Activated CD4-positive, alpha-beta T cell treated with anti-CD3 and anti-CD28 coated beads, Interleukin-2, amount 50 U/mL, for 4 hours (primary cell): ENCODE measurements around the gene TNS4.

Experiments
- DNase-seq, 2 experiments: peaks; one replicate each; pipeline ENCODE4 v3.0.0-alpha.2; 2020

Gene TNS4

DNA sequence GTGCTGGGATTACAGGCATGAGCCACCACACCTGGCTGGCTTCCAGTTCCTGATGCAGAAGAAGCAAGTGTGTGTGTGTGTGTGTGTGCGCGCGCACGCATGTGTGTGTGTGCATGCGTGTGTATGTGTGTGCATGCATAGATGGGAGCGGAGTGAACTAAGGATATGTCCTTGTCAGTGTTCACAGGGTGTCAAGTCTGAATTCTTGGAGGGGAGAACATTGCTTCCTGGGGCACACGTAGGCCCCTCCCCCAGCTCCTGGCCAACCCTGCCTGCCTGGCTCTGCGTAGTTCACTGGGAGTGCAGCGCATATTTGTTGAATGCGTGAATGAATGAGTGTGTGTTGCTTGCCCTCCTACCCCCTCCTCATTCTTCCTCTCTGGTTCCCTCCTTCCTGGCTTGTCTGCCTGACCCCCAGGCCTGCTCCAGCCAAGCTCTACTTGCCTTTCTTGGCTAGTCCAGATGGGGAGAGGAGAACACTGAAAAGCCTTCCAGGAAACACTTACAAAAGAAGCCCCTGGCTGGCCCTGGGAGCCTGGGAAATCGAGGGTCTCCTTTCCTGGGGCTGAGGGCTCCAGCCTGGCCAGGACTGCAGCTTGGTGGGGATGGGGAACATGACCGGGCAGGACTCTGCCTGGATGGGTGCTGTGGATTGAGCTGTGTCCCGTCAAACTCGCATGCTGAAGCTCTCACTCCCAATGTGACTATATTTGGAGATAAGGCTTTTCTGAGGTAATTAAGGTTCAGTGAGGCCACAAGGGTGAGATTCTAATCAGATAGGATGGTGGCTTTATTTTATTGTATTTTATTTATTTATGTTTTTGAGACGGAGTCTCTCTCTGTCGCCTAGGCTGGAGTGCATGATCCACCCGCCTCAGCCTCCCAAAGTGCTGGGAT, 30.2 kb downstream of the TNS4 start:
- no peak for DNase-seq

DNA sequence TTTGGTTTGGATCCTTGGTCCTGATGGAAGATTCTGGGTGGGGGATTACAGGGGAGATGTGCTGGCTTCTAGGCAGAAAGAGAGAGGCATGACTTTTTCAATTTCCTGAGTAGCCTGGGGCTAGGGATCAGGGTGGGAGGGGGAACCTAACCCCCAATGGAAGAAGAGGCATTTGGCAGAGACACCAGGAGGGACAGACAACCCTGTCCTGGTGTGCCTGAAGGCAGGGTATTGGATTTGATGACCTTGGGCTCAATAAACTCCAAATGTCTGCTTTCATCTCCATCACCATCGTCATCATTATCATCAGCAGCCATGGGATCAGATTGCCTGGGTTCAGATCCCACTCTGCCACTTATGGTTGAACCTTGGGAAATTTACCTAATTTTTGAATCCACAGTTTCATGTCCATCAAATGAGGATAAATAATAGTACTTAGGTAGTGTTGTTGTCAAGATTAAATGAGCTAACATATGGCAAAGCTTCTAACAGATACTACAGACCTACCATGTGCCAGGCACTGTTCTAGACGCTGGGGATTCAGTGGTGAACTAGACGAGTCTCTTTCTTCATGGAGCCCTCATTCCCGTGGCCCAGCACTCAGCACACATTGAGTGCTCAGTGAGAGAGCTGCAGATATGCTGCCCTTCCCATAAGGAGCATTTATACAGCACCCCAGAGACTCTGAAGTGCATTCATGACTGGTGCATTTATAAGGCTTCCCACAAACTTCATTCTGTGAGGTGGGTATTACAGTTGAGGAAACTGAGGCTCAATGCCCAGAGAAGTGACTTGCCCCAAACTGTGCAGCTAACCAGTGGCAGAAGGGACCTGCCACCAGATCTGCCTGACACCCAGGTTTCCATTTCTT, 31.4 kb downstream of the TNS4 start:
- DNase-seq, result no peak

DNA sequence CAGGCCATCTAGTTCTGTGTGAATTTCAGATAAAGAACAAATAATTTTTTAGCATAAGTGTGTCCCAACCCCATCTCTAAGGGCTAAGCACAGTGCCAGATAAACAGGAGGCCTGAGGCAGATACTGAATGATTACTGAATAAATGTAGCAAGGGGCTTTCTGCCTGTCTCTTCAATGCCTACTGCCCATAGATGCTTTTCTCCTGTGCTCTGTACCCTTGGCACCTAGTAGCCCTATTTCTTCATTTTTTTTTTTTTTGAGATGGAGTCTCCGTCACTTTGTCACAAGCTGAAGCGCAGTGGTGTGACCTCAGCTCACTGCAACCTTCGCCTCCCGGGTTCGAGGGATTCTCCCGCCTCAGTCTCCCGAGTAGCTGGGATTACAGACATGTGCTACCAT, 32.9 kb downstream of the TNS4 start:
- DNase-seq, result no peak

GRCh38 chr17:40467281-40467867, 34.0 kb downstream of the TNS4 start:
- DNase-seq, result no peak

DNA sequence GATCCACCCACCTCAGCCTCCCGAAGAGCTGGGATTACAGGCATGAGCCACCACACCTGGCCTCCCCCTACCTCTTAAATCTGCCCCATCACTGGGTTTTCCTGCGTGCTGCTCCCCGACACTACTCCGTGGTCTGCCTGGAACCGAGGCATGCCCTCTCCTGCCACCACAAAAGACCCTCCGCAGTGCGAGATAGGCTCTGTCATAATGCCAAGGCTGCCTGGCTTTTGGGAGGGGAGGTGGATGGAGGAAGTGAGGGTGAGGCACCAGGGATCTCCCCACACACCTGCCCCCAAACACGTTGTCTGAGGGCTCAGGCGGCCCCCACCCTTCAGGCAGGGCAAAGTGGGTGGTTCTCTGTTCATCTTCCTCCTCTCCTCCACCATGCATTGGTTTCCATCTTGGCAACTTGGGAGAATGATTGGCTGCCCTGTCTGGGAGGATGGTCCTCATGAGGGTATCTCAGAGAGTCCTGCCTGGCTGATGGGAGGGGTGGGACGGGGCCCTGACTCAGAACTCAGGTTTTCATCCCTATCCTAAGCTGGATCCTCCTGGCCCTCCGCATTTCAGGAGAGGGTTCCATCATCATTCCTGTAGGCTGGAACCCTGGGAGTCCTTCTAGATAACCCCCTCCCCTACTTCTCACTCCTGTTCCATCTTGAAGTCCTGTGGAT, 35.0 kb downstream of the TNS4 start:
- no peak for DNase-seq

DNA sequence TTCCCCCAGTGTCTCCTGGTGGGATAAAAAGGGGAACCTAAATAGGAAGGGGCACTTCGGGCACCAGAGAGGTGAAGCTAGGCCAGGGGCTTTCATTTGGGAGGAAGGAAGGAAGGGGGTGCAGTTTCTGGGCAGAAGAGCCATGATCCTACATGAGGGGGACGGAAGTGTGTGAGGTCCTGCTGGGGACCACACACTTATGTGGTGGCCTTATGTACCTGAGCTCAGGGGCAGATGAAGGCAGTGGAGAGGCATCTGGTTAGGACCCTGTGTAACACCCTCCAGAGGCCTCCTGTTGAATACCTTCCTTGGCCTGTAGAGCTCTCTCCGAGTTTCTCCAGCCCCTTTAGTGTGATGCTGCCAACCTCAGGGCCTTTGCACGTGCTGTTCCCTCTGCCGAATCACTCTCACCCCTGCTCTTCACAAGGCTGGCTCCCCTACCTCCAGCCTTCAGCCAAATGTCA, 37.0 kb downstream of the TNS4 start:
- DNase-seq, result no peak

DNA sequence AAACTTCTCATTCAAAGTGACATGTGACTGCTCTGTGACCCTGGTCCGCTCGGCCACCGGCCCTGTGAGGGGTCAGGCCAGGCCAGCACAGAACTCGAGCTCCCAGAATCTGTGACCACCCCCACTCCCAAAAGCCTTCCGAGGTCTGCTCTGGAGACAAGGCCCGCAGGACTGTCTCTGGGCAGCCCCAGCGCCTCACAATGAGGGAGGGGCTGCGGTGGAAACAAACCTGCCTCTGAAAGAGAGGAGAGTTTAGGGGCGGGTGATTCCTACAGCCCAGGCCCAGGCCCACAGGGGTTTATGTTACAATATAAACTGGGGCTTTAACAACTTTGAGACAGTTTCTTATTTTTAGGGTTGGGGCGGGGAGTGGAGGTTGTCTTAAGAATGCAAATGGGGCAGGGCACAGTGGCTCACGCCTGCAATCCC, 38.3 kb downstream of the TNS4 start:
- no peak for DNase-seq

GRCh38 chr17:40462343-40463121, 38.9 kb downstream of the TNS4 start:
- DNase-seq, result no peak

- DNase-seq, result no peak
These were observed 39.6 kb downstream of the TNS4 start for GRCh38 chr17:40461732-40462342.

- no peak for DNase-seq
These were observed 40.3 kb downstream of the TNS4 start for GRCh38 chr17:40460968-40461731.

GRCh38 chr17:40460604-40460967, 40.8 kb downstream of the TNS4 start:
- DNase-seq, result no peak

DNA sequence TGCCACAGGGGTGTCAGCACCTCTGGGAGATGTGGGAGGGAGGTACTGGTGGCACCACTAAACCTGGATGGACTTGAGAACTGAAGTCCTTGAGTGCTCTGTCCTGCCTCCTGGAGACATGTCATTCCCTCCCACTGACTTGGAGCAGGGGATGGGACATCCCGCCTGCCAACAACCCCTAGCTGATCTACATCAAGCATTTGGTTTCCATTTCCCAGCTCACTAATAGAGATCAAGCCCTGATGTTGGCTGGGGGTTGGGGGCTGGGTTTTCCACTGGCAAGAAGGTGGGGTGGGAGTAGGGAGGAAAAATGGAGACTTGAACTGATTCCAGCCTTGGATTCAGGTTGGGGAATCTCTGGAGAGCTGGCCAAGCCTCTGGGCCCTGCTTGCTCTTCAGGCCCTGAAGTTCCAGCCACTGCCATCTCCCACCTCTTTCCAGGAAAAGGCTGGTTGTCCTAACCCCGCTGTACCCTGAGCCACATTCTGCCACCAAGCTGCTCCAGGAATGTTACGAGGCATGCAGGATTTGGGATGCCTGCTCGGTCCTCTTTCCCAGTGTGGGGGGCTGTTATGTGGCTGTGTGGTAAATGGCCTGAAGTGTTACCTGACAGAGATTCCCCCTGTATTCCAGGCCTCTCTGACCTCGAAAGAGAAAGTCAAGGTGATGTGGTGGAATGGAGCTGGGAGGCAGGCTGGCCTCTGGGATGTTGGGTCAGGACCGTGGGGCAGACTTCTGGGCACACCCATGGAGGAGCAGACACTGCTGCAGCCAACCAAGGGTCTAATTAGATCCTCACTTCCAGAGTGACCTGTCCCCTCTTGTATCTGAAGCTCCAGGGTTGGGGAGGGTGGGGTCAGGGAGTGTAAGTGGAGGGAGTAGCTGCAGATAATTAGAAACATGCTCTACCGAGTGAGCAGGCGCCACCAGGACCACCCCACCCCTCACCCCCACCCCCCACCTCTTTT, 41.5 kb downstream of the TNS4 start:
- DNase-seq, result no peak

DNA sequence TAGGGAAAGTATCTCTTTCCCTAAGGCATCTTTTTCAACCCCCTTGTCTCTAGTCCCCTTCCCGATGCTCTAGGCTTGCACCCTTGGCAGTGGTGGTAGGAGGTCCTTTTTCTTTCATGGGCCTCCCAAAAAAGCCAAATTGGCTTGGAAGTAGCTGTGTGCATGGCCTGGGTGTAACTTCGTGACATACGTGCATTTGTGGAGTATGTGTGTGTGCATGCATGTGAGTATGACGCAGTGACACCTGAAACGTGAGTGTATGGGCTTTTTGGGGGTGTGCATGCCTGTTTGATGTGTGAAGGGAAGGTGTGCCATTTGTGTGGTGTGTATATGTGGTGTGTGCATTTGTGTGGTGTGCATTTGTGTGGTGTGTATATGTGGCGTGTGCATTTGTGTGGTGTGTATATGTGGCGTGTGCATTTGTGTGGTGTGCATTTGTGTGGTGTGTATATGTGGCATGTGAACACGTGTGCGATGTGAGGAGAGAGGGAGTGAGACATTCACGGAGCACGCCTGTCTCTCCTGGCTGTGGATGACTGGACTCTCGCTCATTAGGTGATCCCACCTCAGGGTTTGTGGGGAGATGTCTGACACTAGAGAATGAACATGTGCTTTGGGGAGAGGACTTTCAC, 42.5 kb downstream of the TNS4 start:
- no peak for DNase-seq

DNA sequence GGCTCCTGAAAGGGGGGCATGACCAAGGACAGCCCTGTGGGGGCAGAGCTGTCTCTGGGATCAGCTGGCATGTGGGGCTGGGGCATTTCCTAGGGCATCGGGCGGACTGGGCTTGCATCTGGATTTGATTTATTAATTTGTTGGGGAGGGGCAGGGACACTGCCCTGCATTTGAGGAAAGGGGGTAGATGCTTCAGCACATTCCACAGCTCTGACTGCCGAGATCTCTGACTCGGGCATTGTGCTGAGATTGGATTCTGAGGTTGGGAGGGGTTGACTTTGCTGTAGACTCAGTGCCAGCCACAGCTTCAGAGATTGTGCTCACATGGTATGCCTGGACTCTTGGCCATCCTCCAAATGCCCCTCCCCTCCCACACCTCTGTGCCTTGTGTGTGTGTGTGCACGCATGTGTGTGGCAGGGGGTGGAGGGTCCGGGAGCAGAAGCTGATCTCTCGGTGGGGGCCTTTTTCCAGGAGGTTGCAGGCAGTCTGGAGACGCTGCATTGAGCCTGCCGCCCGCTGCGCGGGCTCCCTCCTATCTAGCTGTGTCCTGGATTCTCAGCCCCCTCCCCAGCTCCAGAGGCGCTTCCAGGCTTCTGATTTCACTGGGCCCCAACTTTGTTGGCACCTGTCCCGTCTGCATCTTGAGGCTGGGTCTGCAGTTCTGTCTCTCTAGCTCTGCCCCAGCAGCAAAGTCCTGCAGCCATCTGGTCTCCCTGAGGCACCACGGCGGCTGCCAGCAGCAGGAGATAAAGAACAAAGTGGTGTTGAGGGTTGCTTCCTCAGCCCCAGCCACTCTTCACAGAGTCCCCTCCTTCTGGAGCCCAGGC, 43.2 kb downstream of the TNS4 start:
- no peak for DNase-seq

GRCh38 chr17:40457369-40457768, 44.1 kb downstream of the TNS4 start:
- no peak for DNase-seq

DNA sequence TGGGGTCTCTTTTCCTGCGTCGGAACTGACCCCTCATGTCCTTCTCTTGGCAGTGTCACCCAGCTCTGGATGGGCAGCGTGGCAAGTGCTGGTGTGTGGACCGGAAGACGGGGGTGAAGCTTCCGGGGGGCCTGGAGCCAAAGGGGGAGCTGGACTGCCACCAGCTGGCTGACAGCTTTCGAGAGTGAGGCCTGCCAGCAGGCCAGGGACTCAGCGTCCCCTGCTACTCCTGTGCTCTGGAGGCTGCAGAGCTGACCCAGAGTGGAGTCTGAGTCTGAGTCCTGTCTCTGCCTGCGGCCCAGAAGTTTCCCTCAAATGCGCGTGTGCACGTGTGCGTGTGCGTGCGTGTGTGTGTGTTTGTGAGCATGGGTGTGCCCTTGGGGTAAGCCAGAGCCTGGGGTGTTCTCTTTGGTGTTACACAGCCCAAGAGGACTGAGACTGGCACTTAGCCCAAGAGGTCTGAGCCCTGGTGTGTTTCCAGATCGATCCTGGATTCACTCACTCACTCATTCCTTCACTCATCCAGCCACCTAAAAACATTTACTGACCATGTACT, 44.9 kb downstream of the TNS4 start:
- DNase-seq, result no peak

DNA sequence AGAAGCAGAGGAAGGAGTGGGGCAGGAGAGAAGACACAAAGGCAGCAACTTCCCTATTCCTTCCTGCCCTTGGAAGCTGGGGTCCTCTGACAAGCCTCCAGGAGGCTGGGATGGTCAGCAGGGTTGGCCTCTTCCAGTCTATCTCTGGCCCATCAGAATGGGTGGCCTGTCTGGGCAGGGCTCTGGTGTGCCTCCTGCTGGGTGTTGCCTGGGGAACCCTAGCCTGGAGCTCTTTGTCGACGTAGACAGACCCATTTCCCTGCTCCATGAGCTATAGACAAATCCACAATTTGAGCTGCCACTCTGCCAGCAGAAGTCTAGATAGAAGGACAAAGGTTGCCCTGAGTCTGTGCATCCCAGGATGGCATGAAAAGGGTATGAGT, 46.8 kb downstream of the TNS4 start:
- DNase-seq, result no peak
